GM18519 (cell line): ENCODE data around the gene CARD10.
"Not testable (repeated sequence)": the region's sequence is repeated elsewhere in the genome, so short reads cannot be mapped to it uniquely, and the experiment has no call there.

Experiments
- ATAC-seq: cut with Tn5 transposase; IDR thresholded peaks from one replicate; pipeline ENCODE4 v1.9.1; 2021; ENCODE audit warnings: mild to moderate bottlenecking, moderate library complexity; ENCODE audit not compliant: unreplicated experiment, low FRiP score

The CARD10 gene

GRCh38 chr22:37529652-37530345, 10.6 kb upstream of the CARD10 start:
- ATAC-seq, result no peak

GRCh38 chr22:37527952-37528351, 8.7 kb upstream of the CARD10 start:
- ATAC-seq, result not testable (repeated sequence)

- ATAC-seq, result not testable (repeated sequence)
Observed at GRCh38 chr22:37527081-37527752, 8.0 kb upstream of the CARD10 start.

GRCh38 chr22:37526376-37526775, 7.2 kb upstream of the CARD10 start:
- ATAC-seq, result no peak

GRCh38 chr22:37525746-37526350, 6.6 kb upstream of the CARD10 start:
- ATAC-seq, result no peak

- no peak for ATAC-seq
Observed at GRCh38 chr22:37525073-37525745, 6.0 kb upstream of the CARD10 start.

- ATAC-seq, result no peak
Observed at GRCh38 chr22:37522482-37522881, 3.3 kb upstream of the CARD10 start.

GRCh38 chr22:37521236-37521739, 2.1 kb upstream of the CARD10 start:
- ATAC-seq, result no peak

GRCh38 chr22:37520776-37521191, 1.6 kb upstream of the CARD10 start:
- ATAC-seq, result no peak

- no peak for ATAC-seq
Observed at GRCh38 chr22:37518509-37519267, 527 bp downstream of the CARD10 start.

GRCh38 chr22:37517826-37518450, 1.3 kb downstream of the CARD10 start:
- ATAC-seq, result no peak

GRCh38 chr22:37516456-37516855, 2.8 kb downstream of the CARD10 start:
- ATAC-seq, result no peak

- no peak for ATAC-seq
Observed at GRCh38 chr22:37515901-37516300, 3.3 kb downstream of the CARD10 start.

GRCh38 chr22:37514526-37515051, 4.6 kb downstream of the CARD10 start:
- no peak for ATAC-seq

- no peak for ATAC-seq
Observed at GRCh38 chr22:37511395-37512104, 7.7 kb downstream of the CARD10 start.

GRCh38 chr22:37510091-37510490, 9.1 kb downstream of the CARD10 start:
- no peak for ATAC-seq

GRCh38 chr22:37509059-37509860, 10.0 kb downstream of the CARD10 start:
- ATAC-seq, result no peak

GRCh38 chr22:37508431-37508992, 10.7 kb downstream of the CARD10 start:
- ATAC-seq, result no peak
